Liver (tissue), 9 donors: ENCODE data around the gene RASSF1. TPM values are rescaled to one million over a fixed set of nuclear protein-coding genes. Genes with fewer than 3 reads are reported as not detected.

Experiments
- DNase-seq: peaks from one replicate; pipeline ENCODE4 v3.0.0-alpha.2; 2017; ENCODE audit warnings: low spot score
- H3K27ac ChIP-seq, 2 donors: one replicate each; pipeline ENCODE4 v1.7.0; 2013; ENCODE audit warnings: inconsistent platforms in 2 of 2, low read length in 2 of 2, control low read depth in 1 of 2, low read depth in 1 of 2, mild to moderate bottlenecking in 1 of 2
- H3K27me3 ChIP-seq, 4 donors: one replicate each; pipeline versions ENCODE4 v1.6.1 to v1.7.0; 2013; ENCODE audit warnings: low read length in 3 of 4, inconsistent platforms in 1 of 4, mild to moderate bottlenecking in 1 of 4, moderate library complexity in 1 of 4; ENCODE audit not compliant: control insufficient read depth in 4 of 4, insufficient read depth in 4 of 4
- H3K36me3 ChIP-seq, 4 donors: one replicate each; pipeline versions ENCODE4 v1.6.1 to v1.7.0; 2013; ENCODE audit warnings: low read length in 3 of 4, mild to moderate bottlenecking in 3 of 4, low read depth in 1 of 4, moderate library complexity in 1 of 4; ENCODE audit not compliant: control insufficient read depth in 4 of 4, insufficient read depth in 3 of 4
- H3K4me1 ChIP-seq, 4 donors: one replicate each; pipeline versions ENCODE4 v1.6.1 to v1.7.0; 2013; ENCODE audit warnings: low read length in 3 of 4, mild to moderate bottlenecking in 3 of 4, moderate library complexity in 1 of 4; ENCODE audit not compliant: control insufficient read depth in 4 of 4, insufficient read depth in 4 of 4
- H3K4me3 ChIP-seq, 3 donors: one replicate each; pipeline versions ENCODE4 v1.6.1 to v1.7.0; 2013; ENCODE audit warnings: low read length in 3 of 3, control low read depth in 1 of 3, low read depth in 1 of 3, mild to moderate bottlenecking in 1 of 3
- H3K9ac ChIP-seq, 2 donors: one replicate each; pipeline ENCODE4 v1.7.0; 2013; ENCODE audit warnings: low read length in 2 of 2, mild to moderate bottlenecking in 2 of 2, moderate library complexity in 2 of 2, control low read depth in 1 of 2, low read depth in 1 of 2
- H3K9me3 ChIP-seq, 4 donors: one replicate each; pipeline versions ENCODE4 v1.6.1 to v1.7.0; 2013; ENCODE audit warnings: low read length in 3 of 4; ENCODE audit not compliant: control insufficient read depth in 4 of 4
- EGR1 ChIP-seq, 2 donors: IDR thresholded peaks; 2 replicates each; pipeline ENCODE4 v1.6.1; 2016 to 2018; ENCODE audit warnings: antibody characterized with exemption in 2 of 2, low read depth in 2 of 2
- GABPA ChIP-seq, 2 donors: IDR thresholded peaks in 1 of 2; conservative IDR thresholded peaks in 1 of 2; 2 replicates each; pipeline ENCODE4 v1.6.1; 2016; ENCODE audit warnings: antibody characterized with exemption in 2 of 2, mild to moderate bottlenecking in 1 of 2, moderate library complexity in 1 of 2
- NR2F2 ChIP-seq: IDR thresholded peaks from 2 replicates; pipeline ENCODE4 v1.6.1; 2016; ENCODE audit warnings: antibody characterized with exemption
- SP1 ChIP-seq: IDR thresholded peaks from 2 replicates; pipeline ENCODE4 v1.6.1; 2018; ENCODE audit warnings: antibody characterized with exemption, mild to moderate bottlenecking
- YY1 ChIP-seq: IDR thresholded peaks from 2 replicates; pipeline ENCODE4 v1.6.1; 2016; ENCODE audit warnings: antibody characterized with exemption, mild to moderate bottlenecking
- WGBS: extraction: QIAGEN DNeasy Blood & Tissue Kit; methylation state at CpG from one replicate; pipeline ENCODE4 v1.1.7; 2013; 5-methylcytosine and 5-hydroxymethylcytosine counted together
- polyA plus RNA-seq, 2 donors: library from polyadenylated mRNA; stranded (reverse) in 1 of 2; unstranded in 1 of 2; fragments of 200-250 nt in 1 of 2; fragments of >200 nt in 1 of 2; fragmentation: Nextera tagmentation in 1 of 2; extraction: Ambion mirVana in 1 of 2; gene quantifications; one replicate each; pipeline versions ENCODE4 v1.2.1 to v1.2.3, GENCODE V29; 2013 to 2015
- total RNA-seq, 2 donors: library from RNA; depleted of rRNA; stranded (reverse); fragments of >200 nt; gene quantifications; one replicate each; pipeline ENCODE4 v1.2.3, GENCODE V29; 2014
- TF ChIP-seq, protein P1 (sequence below): IDR thresholded peaks from 2 replicates; pipeline ENCODE4 v1.6.1; 2016; ENCODE audit warnings: antibody characterized with exemption
- TF ChIP-seq, protein P2 (sequence below): fragments of 150-350 bp; IDR thresholded peaks from 2 replicates; pipeline ENCODE4 v1.5.1; 2017; ENCODE audit warnings: improper control_type of control experiment, low read depth, low read length; ENCODE audit not compliant: missing input control
- TF ChIP-seq, protein P3 (sequence below): IDR thresholded peaks from 2 replicates; pipeline ENCODE4 v1.6.1; 2016; ENCODE audit warnings: antibody characterized with exemption, mild to moderate bottlenecking
- TF ChIP-seq, protein P4 (sequence below): IDR thresholded peaks from 2 replicates; pipeline ENCODE4 v1.6.1; 2016; ENCODE audit warnings: antibody characterized with exemption
- donor health status: healthy.
- donor health status: healthy.
- donor health status: healthy.
- donor health status: healthy.
- donor health status: healthy.

RASSF1 gene
- total and polyA plus RNA-seq, 4 donors, result 6.5 to 13.2 (median 11.2) TPM

DNA sequence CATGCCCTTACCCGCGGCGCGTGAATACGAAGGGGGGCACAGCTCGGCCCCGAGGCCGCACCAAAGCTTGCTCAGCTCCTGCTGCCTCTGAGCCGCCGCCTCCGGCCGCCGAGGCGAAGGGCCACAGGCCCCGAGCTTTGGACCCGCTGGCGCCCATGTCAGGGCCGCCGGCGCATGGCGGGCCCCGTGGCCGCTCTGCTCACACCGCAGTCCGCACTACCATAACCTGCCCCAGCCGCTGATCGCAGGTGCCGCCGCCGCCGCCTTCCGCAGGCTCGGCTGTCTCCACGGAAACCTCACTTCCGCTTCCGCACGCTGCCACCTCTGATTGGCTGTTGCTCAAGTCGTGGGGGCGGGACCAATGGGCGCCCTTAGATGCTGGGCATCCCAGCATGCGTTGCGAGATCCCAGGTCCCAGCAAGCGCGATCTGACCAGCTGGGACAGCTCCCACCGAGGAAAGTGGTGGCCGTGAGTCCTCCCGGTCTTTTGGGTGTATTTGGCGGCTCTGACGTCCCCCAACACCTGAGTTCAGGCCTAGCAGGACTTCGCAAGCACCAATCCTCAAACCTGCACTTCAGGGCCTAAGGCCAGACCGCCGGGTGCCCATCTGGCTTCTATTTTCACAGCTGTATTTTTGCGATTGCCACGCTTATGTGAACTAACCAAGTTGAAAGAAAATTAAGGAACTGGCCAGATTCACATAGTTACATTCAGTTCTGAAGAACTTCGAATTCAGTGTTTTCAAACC lies 12.5 kb downstream of the RASSF1 start, which contains the start of gene TUSC2:
TSS of gene TUSC2 (minus strand) at position 281 of the 749 bp plus-strand sequence. CDS start at position 157, 124 bp downstream.
- H3K36me3 ChIP-seq, result peaks cover 4 to 34% (median 17%) of the 10 kb centered on the region in 4 donors
- peak within 1 kb of the TSS; percentile 63 to 75 for H3K9ac ChIP-seq
- H3K4me1 ChIP-seq, result peaks cover 2 to 51% (median 34%) of the 10 kb centered on the region in 4 donors
- no peaks in the 10 kb centered on the region for H3K27me3 ChIP-seq
- 1% methylated on average over 55 of the region's 55 CpGs for WGBS
- peak; percentile 96 for DNase-seq
- peak within 1 kb of the TSS; percentile 72 to 74 for H3K27ac ChIP-seq
- no peaks in the 10 kb centered on the region for H3K9me3 ChIP-seq
- peak; percentile 63 for TF ChIP-seq SP1
- peak in 1 of 2 donors; percentile 83 for TF ChIP-seq EGR1 (IDR thresholded peaks at IDR 0.05; ENCODE audit: low read depth in 2 of 2)
- TF ChIP-seq, protein P1, sequence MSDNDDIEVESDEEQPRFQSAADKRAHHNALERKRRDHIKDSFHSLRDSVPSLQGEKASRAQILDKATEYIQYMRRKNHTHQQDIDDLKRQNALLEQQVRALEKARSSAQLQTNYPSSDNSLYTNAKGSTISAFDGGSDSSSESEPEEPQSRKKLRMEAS, result peak; percentile 55
- TF ChIP-seq, protein P2, sequence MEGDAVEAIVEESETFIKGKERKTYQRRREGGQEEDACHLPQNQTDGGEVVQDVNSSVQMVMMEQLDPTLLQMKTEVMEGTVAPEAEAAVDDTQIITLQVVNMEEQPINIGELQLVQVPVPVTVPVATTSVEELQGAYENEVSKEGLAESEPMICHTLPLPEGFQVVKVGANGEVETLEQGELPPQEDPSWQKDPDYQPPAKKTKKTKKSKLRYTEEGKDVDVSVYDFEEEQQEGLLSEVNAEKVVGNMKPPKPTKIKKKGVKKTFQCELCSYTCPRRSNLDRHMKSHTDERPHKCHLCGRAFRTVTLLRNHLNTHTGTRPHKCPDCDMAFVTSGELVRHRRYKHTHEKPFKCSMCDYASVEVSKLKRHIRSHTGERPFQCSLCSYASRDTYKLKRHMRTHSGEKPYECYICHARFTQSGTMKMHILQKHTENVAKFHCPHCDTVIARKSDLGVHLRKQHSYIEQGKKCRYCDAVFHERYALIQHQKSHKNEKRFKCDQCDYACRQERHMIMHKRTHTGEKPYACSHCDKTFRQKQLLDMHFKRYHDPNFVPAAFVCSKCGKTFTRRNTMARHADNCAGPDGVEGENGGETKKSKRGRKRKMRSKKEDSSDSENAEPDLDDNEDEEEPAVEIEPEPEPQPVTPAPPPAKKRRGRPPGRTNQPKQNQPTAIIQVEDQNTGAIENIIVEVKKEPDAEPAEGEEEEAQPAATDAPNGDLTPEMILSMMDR, result no peak
- TF ChIP-seq GABPA (IDR thresholded peaks at IDR 0.05 in 1 of 2, conservative IDR thresholded peaks at IDR 0.05 in 1 of 2), result peak; percentile 75 to 95
- TF ChIP-seq, protein P3, sequence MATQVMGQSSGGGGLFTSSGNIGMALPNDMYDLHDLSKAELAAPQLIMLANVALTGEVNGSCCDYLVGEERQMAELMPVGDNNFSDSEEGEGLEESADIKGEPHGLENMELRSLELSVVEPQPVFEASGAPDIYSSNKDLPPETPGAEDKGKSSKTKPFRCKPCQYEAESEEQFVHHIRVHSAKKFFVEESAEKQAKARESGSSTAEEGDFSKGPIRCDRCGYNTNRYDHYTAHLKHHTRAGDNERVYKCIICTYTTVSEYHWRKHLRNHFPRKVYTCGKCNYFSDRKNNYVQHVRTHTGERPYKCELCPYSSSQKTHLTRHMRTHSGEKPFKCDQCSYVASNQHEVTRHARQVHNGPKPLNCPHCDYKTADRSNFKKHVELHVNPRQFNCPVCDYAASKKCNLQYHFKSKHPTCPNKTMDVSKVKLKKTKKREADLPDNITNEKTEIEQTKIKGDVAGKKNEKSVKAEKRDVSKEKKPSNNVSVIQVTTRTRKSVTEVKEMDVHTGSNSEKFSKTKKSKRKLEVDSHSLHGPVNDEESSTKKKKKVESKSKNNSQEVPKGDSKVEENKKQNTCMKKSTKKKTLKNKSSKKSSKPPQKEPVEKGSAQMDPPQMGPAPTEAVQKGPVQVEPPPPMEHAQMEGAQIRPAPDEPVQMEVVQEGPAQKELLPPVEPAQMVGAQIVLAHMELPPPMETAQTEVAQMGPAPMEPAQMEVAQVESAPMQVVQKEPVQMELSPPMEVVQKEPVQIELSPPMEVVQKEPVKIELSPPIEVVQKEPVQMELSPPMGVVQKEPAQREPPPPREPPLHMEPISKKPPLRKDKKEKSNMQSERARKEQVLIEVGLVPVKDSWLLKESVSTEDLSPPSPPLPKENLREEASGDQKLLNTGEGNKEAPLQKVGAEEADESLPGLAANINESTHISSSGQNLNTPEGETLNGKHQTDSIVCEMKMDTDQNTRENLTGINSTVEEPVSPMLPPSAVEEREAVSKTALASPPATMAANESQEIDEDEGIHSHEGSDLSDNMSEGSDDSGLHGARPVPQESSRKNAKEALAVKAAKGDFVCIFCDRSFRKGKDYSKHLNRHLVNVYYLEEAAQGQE, result peak; percentile 74
- peak; percentile 75 for TF ChIP-seq YY1
- TF ChIP-seq, protein P4, sequence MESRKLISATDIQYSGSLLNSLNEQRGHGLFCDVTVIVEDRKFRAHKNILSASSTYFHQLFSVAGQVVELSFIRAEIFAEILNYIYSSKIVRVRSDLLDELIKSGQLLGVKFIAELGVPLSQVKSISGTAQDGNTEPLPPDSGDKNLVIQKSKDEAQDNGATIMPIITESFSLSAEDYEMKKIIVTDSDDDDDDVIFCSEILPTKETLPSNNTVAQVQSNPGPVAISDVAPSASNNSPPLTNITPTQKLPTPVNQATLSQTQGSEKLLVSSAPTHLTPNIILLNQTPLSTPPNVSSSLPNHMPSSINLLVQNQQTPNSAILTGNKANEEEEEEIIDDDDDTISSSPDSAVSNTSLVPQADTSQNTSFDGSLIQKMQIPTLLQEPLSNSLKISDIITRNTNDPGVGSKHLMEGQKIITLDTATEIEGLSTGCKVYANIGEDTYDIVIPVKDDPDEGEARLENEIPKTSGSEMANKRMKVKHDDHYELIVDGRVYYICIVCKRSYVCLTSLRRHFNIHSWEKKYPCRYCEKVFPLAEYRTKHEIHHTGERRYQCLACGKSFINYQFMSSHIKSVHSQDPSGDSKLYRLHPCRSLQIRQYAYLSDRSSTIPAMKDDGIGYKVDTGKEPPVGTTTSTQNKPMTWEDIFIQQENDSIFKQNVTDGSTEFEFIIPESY, result no peak
- H3K4me3 ChIP-seq, result peak within 1 kb of the TSS; percentile 82 to 87 (median 83)

DNA sequence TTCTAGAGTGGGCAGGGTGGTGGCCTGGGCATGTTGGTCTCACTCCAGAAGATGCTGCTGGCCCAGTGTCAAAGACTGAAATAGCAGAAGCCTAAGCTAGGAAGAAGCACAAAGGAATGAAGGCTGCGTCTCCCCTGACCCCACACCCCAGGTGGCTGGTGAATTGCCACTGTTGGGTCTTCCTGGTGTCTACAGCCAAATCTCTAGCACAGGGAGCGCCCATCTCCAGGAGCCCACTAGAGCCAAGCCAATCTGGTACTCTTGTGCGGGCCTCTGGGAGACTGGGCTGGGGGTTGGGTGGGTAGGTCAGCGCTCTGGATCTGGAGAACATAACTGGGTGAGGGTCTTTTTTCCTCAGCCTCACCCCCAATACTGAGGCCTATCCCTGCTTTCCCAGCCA lies 13.5 kb downstream of the RASSF1 start:
- Histone ChIP-seq H3K9ac (peak overlapping the region; percentile 59 to 75), H3K27ac (no peak overlapping the region), H3K9me3 (no peaks in the 10 kb centered on the region), H3K36me3 (peaks cover 4 to 33% (median 17%) of the 10 kb centered on the region in 4 donors), H3K4me3 (peak overlapping the region; percentile 82 to 87 (median 83)), H3K27me3 (no peaks in the 10 kb centered on the region), H3K4me1 (peaks cover 2 to 59% (median 40%) of the 10 kb centered on the region in 4 donors)
- WGBS, result 73% methylated on average over 4 of the region's 4 CpGs
- TF ChIP-seq, protein P3, result no peak
- TF ChIP-seq YY1 (no peak), NR2F2 (no peak), SP1 (no peak)
- no peak for DNase-seq
